ENCODE measurements around the gene TNFAIP1. TPM values are rescaled to one million over a fixed set of nuclear protein-coding genes. Genes with fewer than 3 reads are reported as not detected.

TNFAIP1 gene
- total and polyA plus RNA-seq, 2 of the 4 experiments (the other 2 are of a cell fraction): 49.1 to 62.9 TPM

- Histone ChIP-seq H3K27me3 (ENCODE audit: control insufficient read depth, insufficient read depth, low read length) (no peaks in the 10 kb centered on the region), H4K20me1 (ENCODE audit: insufficient read depth, low read length) (peaks cover 13% of the 10 kb centered on the region), H3K79me1 (ENCODE audit: low read depth in 1 of 2, low read length in 2 of 2) (peaks cover 24 to 56% of the 10 kb centered on the region in 2 experiments), H3K4ac (ENCODE audit: low read depth, low read length) (no peak overlapping the region), H3K18ac (ENCODE audit: low read depth, low read length) (no peak overlapping the region), H3K14ac (replicated peaks; ENCODE audit: low read depth, low read length) (no peak overlapping the region), H2AK5ac (ENCODE audit: low read depth, low read length) (no peak overlapping the region), H4K8ac (ENCODE audit: low read depth in 2 of 2, low read length in 2 of 2) (no peak overlapping the region), H2AK9ac (replicated peaks; ENCODE audit: low read depth, low read length, poor library complexity) (no peak overlapping the region), H3K23ac (ENCODE audit: low read depth, low read length) (no peak overlapping the region), H3K9ac (ENCODE audit: low read depth, low read length) (no peak overlapping the region), H2BK5ac (ENCODE audit: low read depth, low read length, poor library complexity, severe bottlenecking) (no peak overlapping the region), H3K4me1 (ENCODE audit: control insufficient read depth, insufficient read depth, low read length) (peaks cover 16% of the 10 kb centered on the region), H2AFZ (replicated peaks; ENCODE audit: low read length, poor library complexity) (no peak overlapping the region), H2BK20ac (ENCODE audit: low read depth, low read length) (no peak overlapping the region), H3K4me3 (ENCODE audit: insufficient read depth, low read depth, low read length) (no peak overlapping the region), H4K5ac (ENCODE audit: low read depth, low read length) (no peak overlapping the region), H3K9me3 (ENCODE audit: control insufficient read depth, insufficient read depth, low read length) (no peaks in the 10 kb centered on the region), H3K4me2 (ENCODE audit: low read depth, low read length) (no peak overlapping the region), H3K9me1 (ENCODE audit: insufficient read depth, low read length) (peaks cover 11% of the 10 kb centered on the region; the same call in 1 of the 2 replicates), H3K27ac (ENCODE audit: insufficient read depth, low read length) (no peak overlapping the region), H4K91ac (ENCODE audit: insufficient read depth, low read depth, low read length) (no peak overlapping the region), H3K56ac (ENCODE audit: extremely low read depth, insufficient read depth, low read length) (no peak overlapping the region), H2BK15ac (ENCODE audit: low read depth, low read length) (no peak overlapping the region), H3K36me3 (ENCODE audit: control insufficient read depth, insufficient read depth, low read length) (peaks cover 68% of the 10 kb centered on the region), H2BK120ac (ENCODE audit: low read depth, low read length) (no peak overlapping the region)
- no CpG with 5 or more reads among the region's 7 CpGs for WGBS, 2 experiments (ENCODE audit: extremely low coverage in 2 of 2, insufficient read length in 1 of 2)
- in situ Hi-C loops (cut with MboI; ENCODE audit: low sequenced_read_pairs): no loop called here
- intact Hi-C loops (cut with micrococcal nuclease): no loop called here
- TF ChIP-seq NFE2L2 (IDR thresholded peaks at IDR 0.05; ENCODE audit: low read depth, low read length) (no peak), BHLHE40 (IDR thresholded peaks at IDR 0.05; ENCODE audit: low read depth, low read length) (no peak), SMC3 (IDR thresholded peaks at IDR 0.05; ENCODE audit: low read depth, low read length) (no peak), MAFK (IDR thresholded peaks at IDR 0.05; ENCODE audit: low read depth, low read length) (no peak), RFX5 (IDR thresholded peaks at IDR 0.05; ENCODE audit: low read depth, low read length) (no peak), CEBPB (IDR thresholded peaks at IDR 0.05; ENCODE audit: low read depth, low read length) (no peak), CHD1 (IDR thresholded peaks at IDR 0.05; ENCODE audit: low read depth, low read length) (no peak), ELK1 (IDR thresholded peaks at IDR 0.05; ENCODE audit: borderline replicate concordance, low read depth, low read length) (no peak), MXI1 (IDR thresholded peaks at IDR 0.05; ENCODE audit: borderline replicate concordance, low read depth, low read length) (no peak), MAZ (IDR thresholded peaks at IDR 0.05; ENCODE audit: borderline replicate concordance, low read depth, low read length) (no peak), FOS (IDR thresholded peaks at IDR 0.05; ENCODE audit: low read depth, low read length) (no peak), RAD21 (IDR thresholded peaks at IDR 0.05; ENCODE audit: low read length) (no peak), POLR2A (IDR thresholded peaks at IDR 0.05; ENCODE audit: low read depth, low read length) (no peak), RCOR1 (IDR thresholded peaks at IDR 0.05; ENCODE audit: insufficient replicate concordance, low read length) (no peak), USF2 (IDR thresholded peaks at IDR 0.05; ENCODE audit: low read depth, low read length) (no peak)
- TF ChIP-seq, protein P1, sequence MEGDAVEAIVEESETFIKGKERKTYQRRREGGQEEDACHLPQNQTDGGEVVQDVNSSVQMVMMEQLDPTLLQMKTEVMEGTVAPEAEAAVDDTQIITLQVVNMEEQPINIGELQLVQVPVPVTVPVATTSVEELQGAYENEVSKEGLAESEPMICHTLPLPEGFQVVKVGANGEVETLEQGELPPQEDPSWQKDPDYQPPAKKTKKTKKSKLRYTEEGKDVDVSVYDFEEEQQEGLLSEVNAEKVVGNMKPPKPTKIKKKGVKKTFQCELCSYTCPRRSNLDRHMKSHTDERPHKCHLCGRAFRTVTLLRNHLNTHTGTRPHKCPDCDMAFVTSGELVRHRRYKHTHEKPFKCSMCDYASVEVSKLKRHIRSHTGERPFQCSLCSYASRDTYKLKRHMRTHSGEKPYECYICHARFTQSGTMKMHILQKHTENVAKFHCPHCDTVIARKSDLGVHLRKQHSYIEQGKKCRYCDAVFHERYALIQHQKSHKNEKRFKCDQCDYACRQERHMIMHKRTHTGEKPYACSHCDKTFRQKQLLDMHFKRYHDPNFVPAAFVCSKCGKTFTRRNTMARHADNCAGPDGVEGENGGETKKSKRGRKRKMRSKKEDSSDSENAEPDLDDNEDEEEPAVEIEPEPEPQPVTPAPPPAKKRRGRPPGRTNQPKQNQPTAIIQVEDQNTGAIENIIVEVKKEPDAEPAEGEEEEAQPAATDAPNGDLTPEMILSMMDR (conservative IDR thresholded peaks at IDR 0.05; ENCODE audit: low read depth, low read length): no peak
- dilution Hi-C loops (cut with HindIII; ENCODE audit: low sequenced_read_pairs, unreplicated experiment): no loop called here
- CTCF ChIA-PET: no interaction called here
- ATAC-seq (ENCODE audit: low read depth) (no peak), DNase-seq (no peak)
- POLR2A ChIA-PET (ENCODE audit: unreplicated experiment): no interaction called here
- no TSS peak for BruUV-seq (replicated peaks)
These were observed 14.7 kb downstream of the TNFAIP1 start for GRCh38 chr17:28350271-28350670.

Data from IMR-90 (cell line).